ENCODE data around the gene TTLL11. TPM values are rescaled to one million over a fixed set of nuclear protein-coding genes. Genes with fewer than 3 reads are reported as not detected.

The TTLL11 gene
- total RNA-seq, 2 experiments from 2014 or later = 3.3 to 6.9 TPM

GRCh38 chr9:121915304-121915625 is 177.8 kb downstream of the TTLL11 start:
- Histone ChIP-seq H3K79me2 (ENCODE audit: insufficient read depth, low read depth, low read length) (no peaks in the 10 kb centered on the region), H3K4me1 (ENCODE audit: insufficient read depth, low read length, poor library complexity, severe bottlenecking) (peaks cover 5% of the 10 kb centered on the region), H3K9me3 (ENCODE audit: low read length) (no peaks in the 10 kb centered on the region; the same call in 1 of the 2 replicates), H4K20me1 (ENCODE audit: insufficient read depth, low read length) (no peaks in the 10 kb centered on the region), H3K4me3 (ENCODE audit: low read depth, low read length, poor library complexity, severe bottlenecking) (no peak overlapping the region), H3K36me3 (ENCODE audit: insufficient read depth, low read length) (no peaks in the 10 kb centered on the region), H2AFZ (ENCODE audit: low read length) (0 out of 2 replicates have a peak overlapping the region, but pooled peaks have one; percentile 36), H3K9me2 (ENCODE audit: insufficient read depth, low read length) (no peaks in the 10 kb centered on the region), H3K27ac (ENCODE audit: low read depth, low read length, poor library complexity, severe bottlenecking) (no peak overlapping the region), H3K4me2 (ENCODE audit: low read length) (no peak overlapping the region)
- no peak for DNase-seq (ENCODE audit: low spot score)
- TF ChIP-seq EZH2phosphoT487 (IDR thresholded peaks at IDR 0.05; ENCODE audit: borderline replicate concordance, low read depth, low read length) = no peak
- TF ChIP-seq CTCF (conservative IDR thresholded peaks at IDR 0.05; ENCODE audit: low read length) = no peak
- BruUV-seq (replicated peaks) = no TSS peak
- intact Hi-C loops (cut with micrococcal nuclease; ENCODE audit: unreplicated experiment) = no loop called here
- ChIA-PET POLR2A (interaction anchor here (0.6 to 0.9 kb wide), 4 partner anchors 10 to 635 kb away, joined by 3 read pairs; no protein-coding TSS in a partner anchor), CTCF (ENCODE audit: unreplicated experiment) (no interaction called here)

GRCh38 chr9:121914604-121915303 is 178.4 kb downstream of the TTLL11 start:
- Histone ChIP-seq H3K4me1 (ENCODE audit: insufficient read depth, low read length, poor library complexity, severe bottlenecking) (peaks cover 4% of the 10 kb centered on the region), H3K27ac (ENCODE audit: low read depth, low read length, poor library complexity, severe bottlenecking) (no peak overlapping the region), H3K4me3 (ENCODE audit: low read depth, low read length, poor library complexity, severe bottlenecking) (no peak overlapping the region), H2AFZ (ENCODE audit: low read length) (0 out of 2 replicates have a peak overlapping the region, but pooled peaks have one; percentile 36), H3K9me2 (ENCODE audit: insufficient read depth, low read length) (no peaks in the 10 kb centered on the region), H3K4me2 (ENCODE audit: low read length) (no peak overlapping the region), H4K20me1 (ENCODE audit: insufficient read depth, low read length) (no peaks in the 10 kb centered on the region), H3K9me3 (ENCODE audit: low read length) (no peaks in the 10 kb centered on the region; the same call in 1 of the 2 replicates), H3K36me3 (ENCODE audit: insufficient read depth, low read length) (no peaks in the 10 kb centered on the region), H3K79me2 (ENCODE audit: insufficient read depth, low read depth, low read length) (no peaks in the 10 kb centered on the region)
- TF ChIP-seq CTCF (conservative IDR thresholded peaks at IDR 0.05; ENCODE audit: low read length) (no peak), EZH2phosphoT487 (IDR thresholded peaks at IDR 0.05; ENCODE audit: borderline replicate concordance, low read depth, low read length) (no peak)
- ChIA-PET CTCF (ENCODE audit: unreplicated experiment) (no interaction called here), POLR2A (interaction anchor here (0.6 to 0.9 kb wide), 4 partner anchors 10 to 634 kb away, joined by 3 read pairs; no protein-coding TSS in a partner anchor)
- intact Hi-C loops (cut with micrococcal nuclease; ENCODE audit: unreplicated experiment) = no loop called here
- BruUV-seq (replicated peaks) = no TSS peak
- DNase-seq (ENCODE audit: low spot score) = no peak

- Histone ChIP-seq H3K9me2 (ENCODE audit: insufficient read depth, low read length) (no peaks in the 10 kb centered on the region), H3K79me2 (ENCODE audit: insufficient read depth, low read depth, low read length) (no peaks in the 10 kb centered on the region), H3K4me3 (ENCODE audit: low read depth, low read length, poor library complexity, severe bottlenecking) (no peak overlapping the region), H3K4me1 (ENCODE audit: insufficient read depth, low read length, poor library complexity, severe bottlenecking) (peaks cover 4% of the 10 kb centered on the region), H3K9me3 (ENCODE audit: low read length) (no peaks in the 10 kb centered on the region; the same call in 1 of the 2 replicates), H3K4me2 (ENCODE audit: low read length) (no peak overlapping the region), H2AFZ (ENCODE audit: low read length) (no peak overlapping the region), H4K20me1 (ENCODE audit: insufficient read depth, low read length) (no peaks in the 10 kb centered on the region), H3K36me3 (ENCODE audit: insufficient read depth, low read length) (no peaks in the 10 kb centered on the region; the same call in 1 of the 2 replicates), H3K27ac (ENCODE audit: low read depth, low read length, poor library complexity, severe bottlenecking) (no peak overlapping the region)
- TF ChIP-seq EZH2phosphoT487 (IDR thresholded peaks at IDR 0.05; ENCODE audit: borderline replicate concordance, low read depth, low read length) (no peak), CTCF (conservative IDR thresholded peaks at IDR 0.05; ENCODE audit: low read length) (no peak)
- ChIA-PET CTCF (ENCODE audit: unreplicated experiment) (no interaction called here), POLR2A (interaction anchor here (0.6 kb wide), 2 partner anchors 9 to 71 kb away, joined by 3 read pairs; no protein-coding TSS in a partner anchor)
- intact Hi-C loops (cut with micrococcal nuclease; ENCODE audit: unreplicated experiment) = no loop called here
- no peak for DNase-seq (ENCODE audit: low spot score)
- BruUV-seq (replicated peaks) = no TSS peak
Observed at GRCh38 chr9:121914017-121914595, 179.0 kb downstream of the TTLL11 start.
